Large intestine (tissue), 3 donors: Measurements from ENCODE around the gene RETREG2. TPM values are rescaled to one million over a fixed set of nuclear protein-coding genes. Genes with fewer than 3 reads are reported as not detected.

Source experiments
- DNase-seq, 2 donors: peaks; one replicate each; pipeline versions ENCODE4 v3.0.0 to v3.0.0-alpha.2; 2013
- H3K27ac ChIP-seq: one replicate; pipeline ENCODE4 v1.5.1; 2013; ENCODE audit warnings: low read length
- H3K27me3 ChIP-seq: 2 replicates; pipeline ENCODE4 v1.6.1; 2013; ENCODE audit warnings: low read length; ENCODE audit not compliant: control insufficient read depth, insufficient read depth
- H3K36me3 ChIP-seq: 2 replicates; pipeline ENCODE4 v1.6.1; 2013; ENCODE audit warnings: low read length; ENCODE audit not compliant: control insufficient read depth, insufficient read depth
- H3K4me1 ChIP-seq: one replicate; pipeline ENCODE4 v1.6.1; 2013; ENCODE audit warnings: low read length; ENCODE audit not compliant: control insufficient read depth, insufficient read depth
- H3K4me3 ChIP-seq: one replicate; pipeline ENCODE4 v1.5.1; 2013; ENCODE audit warnings: low read length
- H3K9me3 ChIP-seq: one replicate; pipeline ENCODE4 v1.6.1; 2013; ENCODE audit warnings: mild to moderate bottlenecking, low read depth, low read length, moderate library complexity; ENCODE audit not compliant: control insufficient read depth
- WGBS: methylation state at CpG from one replicate; pipeline ENCODE4 v1.1.5; 2013; ENCODE audit warnings: low lambda C conversion rate; ENCODE audit not compliant: insufficient coverage; 5-methylcytosine and 5-hydroxymethylcytosine counted together
- polyA plus RNA-seq: library from polyadenylated mRNA; unstranded; fragments of 120-200 nt; gene quantifications from one replicate; pipeline ENCODE4 v1.2.1, GENCODE V29; 2013

The RETREG2 gene
- polyA plus RNA-seq, 1 donor = 82.0 TPM

GRCh38 chr2:219215871-219216534, 37.9 kb downstream of the RETREG2 start:
- Histone ChIP-seq H3K4me3 (no peak overlapping the region), H3K4me1 (peaks cover 16% of the 10 kb centered on the region), H3K27me3 (no peaks in the 10 kb centered on the region), H3K27ac (no peak overlapping the region), H3K36me3 (peaks cover 58% of the 10 kb centered on the region), H3K9me3 (no peaks in the 10 kb centered on the region)
- WGBS = no CpG with 5 or more reads among the region's 27 CpGs
- no peak for DNase-seq

- Histone ChIP-seq H3K9me3 (no peaks in the 10 kb centered on the region), H3K27ac (no peak overlapping the region), H3K4me3 (no peak overlapping the region), H3K27me3 (no peaks in the 10 kb centered on the region), H3K36me3 (peaks cover 59% of the 10 kb centered on the region), H3K4me1 (peaks cover 16% of the 10 kb centered on the region)
- WGBS = no CpG with 5 or more reads among the region's 6 CpGs
- no peak for DNase-seq
These were observed 38.5 kb downstream of the RETREG2 start for GRCh38 chr2:219216535-219216915.

GRCh38 chr2:219218217-219218731, 40.2 kb downstream of the RETREG2 start:
- Histone ChIP-seq H3K4me1 (peaks cover 16% of the 10 kb centered on the region), H3K27me3 (no peaks in the 10 kb centered on the region), H3K36me3 (peaks cover 61% of the 10 kb centered on the region), H3K9me3 (no peaks in the 10 kb centered on the region), H3K4me3 (peak overlapping the region; percentile 52), H3K27ac (peak overlapping the region; percentile 88)
- WGBS = no CpG with 5 or more reads among the region's 37 CpGs
- DNase-seq = peak; percentile 51 to 72

DNA sequence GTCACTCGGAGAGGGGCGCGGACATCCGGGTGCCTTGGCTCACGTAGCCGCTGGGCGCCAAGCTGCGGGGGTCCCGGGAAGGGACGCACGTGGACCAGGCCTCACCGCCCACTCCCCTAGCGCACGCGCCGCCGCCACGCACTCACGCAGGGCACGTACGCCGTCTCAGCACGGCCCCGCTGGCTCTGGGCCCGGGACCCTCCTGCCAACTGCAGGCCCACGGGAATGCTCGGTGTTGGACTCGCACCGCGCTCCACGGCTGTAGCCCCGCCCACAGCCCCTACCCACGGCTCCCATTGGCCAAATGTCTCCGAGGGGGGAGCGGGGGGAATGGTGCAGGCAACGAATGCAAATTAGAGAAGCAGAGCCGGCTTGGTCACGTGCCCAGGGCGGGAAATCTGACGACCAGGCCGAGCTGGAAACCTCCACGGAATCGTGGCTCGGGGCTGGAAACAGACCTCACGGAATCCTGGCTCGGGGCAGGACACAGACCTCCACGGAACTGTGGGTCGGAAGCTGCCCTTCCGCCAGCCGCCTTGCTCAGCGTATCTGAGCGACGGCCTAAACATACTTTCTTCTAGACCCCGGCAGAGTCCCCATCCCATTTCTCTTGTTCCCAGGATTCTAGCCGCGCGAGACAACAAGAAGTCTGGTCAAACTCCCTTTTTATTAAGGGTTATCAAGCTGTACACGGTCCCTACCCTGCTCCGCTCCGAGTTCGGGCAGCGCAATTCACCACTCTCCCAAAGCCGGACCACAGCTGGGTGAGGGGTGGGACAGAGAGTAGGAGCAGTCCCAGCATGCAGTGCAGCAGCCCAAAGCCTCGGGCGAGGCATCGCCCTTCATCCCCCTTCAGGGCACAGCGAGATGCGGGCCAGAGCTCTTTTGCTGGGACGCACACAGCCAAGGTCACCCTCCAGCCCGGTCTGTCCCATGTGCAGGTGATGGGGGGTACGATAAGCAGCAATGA, 40.9 kb downstream of the RETREG2 start, which contains the start of gene ABCB6:
ABCB6 (minus strand) TSS at position 227 of the 970 bp plus-strand sequence. CDS start 285 bp downstream, outside the sequence.
- no CpG with 5 or more reads among the region's 71 CpGs for WGBS
- DNase-seq = peak; percentile 91 to 93

GRCh38 chr2:219219784-219220532, 41.9 kb downstream of the RETREG2 start:
- DNase-seq = no peak
- no peaks in the 10 kb centered on the region for H3K9me3 ChIP-seq
- peaks cover 16% of the 10 kb centered on the region for H3K4me1 ChIP-seq
- H3K4me3 ChIP-seq = no peak overlapping the region
- H3K27ac ChIP-seq = no peak overlapping the region
- no peaks in the 10 kb centered on the region for H3K27me3 ChIP-seq
- WGBS = no CpG with 5 or more reads among the region's 18 CpGs
- peaks cover 61% of the 10 kb centered on the region for H3K36me3 ChIP-seq

More for the DNA sequence above, 40.9 kb downstream of the RETREG2 start, which contains the start of gene ABCB6:
- H3K4me3 ChIP-seq = peak within 1 kb of the TSS; percentile 52
- no peaks in the 10 kb centered on the region for H3K9me3 ChIP-seq
- peaks cover 61% of the 10 kb centered on the region for H3K36me3 ChIP-seq
- peaks cover 16% of the 10 kb centered on the region for H3K4me1 ChIP-seq
- no peaks in the 10 kb centered on the region for H3K27me3 ChIP-seq
- peak within 1 kb of the TSS; percentile 88 for H3K27ac ChIP-seq

DNA sequence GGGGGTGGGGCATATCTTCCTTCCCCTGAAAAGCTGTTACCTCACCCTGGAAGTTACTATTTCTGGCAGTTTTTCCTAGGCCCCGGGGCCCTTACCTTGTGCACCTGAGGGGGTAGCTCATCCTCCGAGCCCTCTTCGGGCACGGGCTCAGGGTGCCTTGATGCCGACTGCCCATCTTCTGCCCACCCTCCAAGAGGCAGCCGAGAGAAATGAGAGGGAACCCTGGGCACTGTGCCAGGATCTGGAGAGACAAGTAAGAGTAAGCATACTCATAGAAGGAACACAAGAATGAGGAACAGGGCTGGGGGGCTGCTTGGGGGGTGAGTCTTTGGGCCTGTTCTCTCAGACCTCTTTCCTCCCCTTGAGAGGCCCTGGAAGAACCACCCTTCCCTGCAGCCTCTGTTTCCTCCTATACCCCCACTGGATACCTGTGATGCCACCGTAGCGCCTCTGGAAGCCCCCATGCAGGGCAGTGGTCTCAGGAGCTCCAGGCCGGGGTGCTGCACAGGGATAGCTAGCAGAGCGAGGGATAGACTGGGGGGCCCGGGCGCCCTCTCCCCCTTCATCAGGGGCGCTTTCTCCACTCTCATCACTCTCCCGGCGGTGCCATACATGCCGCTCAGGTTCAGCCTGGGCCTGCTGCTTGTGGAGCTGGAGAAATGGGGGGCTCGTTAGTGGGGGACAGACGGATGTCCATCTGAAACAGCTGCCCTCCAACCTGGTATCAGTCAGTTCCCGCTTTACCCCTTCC, 42.8 kb downstream of the RETREG2 start:
- Histone ChIP-seq H3K27ac (no peak overlapping the region), H3K36me3 (peaks cover 65% of the 10 kb centered on the region)
- WGBS = no CpG with 5 or more reads among the region's 19 CpGs

GRCh38 chr2:219221957-219222518, 44.0 kb downstream of the RETREG2 start:
- H3K4me1 ChIP-seq = peaks cover 16% of the 10 kb centered on the region
- peaks cover 64% of the 10 kb centered on the region for H3K36me3 ChIP-seq

More for the DNA sequence above, 42.8 kb downstream of the RETREG2 start:
- Histone ChIP-seq H3K4me3 (no peak overlapping the region), H3K4me1 (peaks cover 16% of the 10 kb centered on the region), H3K27me3 (no peaks in the 10 kb centered on the region), H3K9me3 (no peaks in the 10 kb centered on the region)
- DNase-seq = no peak

GRCh38 chr2:219223831-219224610, 45.9 kb downstream of the RETREG2 start:
- H3K4me1 ChIP-seq = peaks cover 19% of the 10 kb centered on the region
- H3K4me3 ChIP-seq = no peak overlapping the region
- DNase-seq = no peak
- no CpG with 5 or more reads among the region's 31 CpGs for WGBS
- no peak overlapping the region for H3K27ac ChIP-seq
- no peaks in the 10 kb centered on the region for H3K27me3 ChIP-seq
- no peaks in the 10 kb centered on the region for H3K9me3 ChIP-seq
- H3K36me3 ChIP-seq = peaks cover 64% of the 10 kb centered on the region

More at GRCh38 chr2:219221957-219222518, 44.0 kb downstream of the RETREG2 start:
- no peaks in the 10 kb centered on the region for H3K27me3 ChIP-seq
- H3K4me3 ChIP-seq = no peak overlapping the region
- no peak overlapping the region for H3K27ac ChIP-seq
- no CpG with 5 or more reads among the region's 16 CpGs for WGBS
- no peaks in the 10 kb centered on the region for H3K9me3 ChIP-seq
- no peak for DNase-seq

DNA sequence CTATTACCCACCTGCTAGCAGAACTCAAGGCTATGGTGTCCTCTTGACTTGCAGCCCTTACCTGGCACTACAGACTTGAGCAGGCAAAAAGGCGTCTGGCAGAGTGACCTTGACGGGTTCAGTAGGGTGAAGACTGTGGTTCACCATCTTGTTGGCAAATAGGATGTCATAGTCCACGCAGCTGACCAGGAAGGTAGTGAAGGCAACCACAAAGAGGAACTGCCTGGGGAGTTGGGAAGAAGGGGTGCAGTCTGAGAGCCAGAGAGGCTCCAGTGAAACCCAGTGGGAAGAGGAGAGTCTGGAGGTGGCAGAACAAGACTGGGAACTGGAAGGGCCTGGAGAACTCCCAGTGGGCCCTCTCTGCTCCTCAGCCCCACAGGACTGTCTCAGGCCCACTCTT, 47.3 kb downstream of the RETREG2 start:
- peaks cover 10% of the 10 kb centered on the region for H3K4me1 ChIP-seq
- H3K9me3 ChIP-seq = no peaks in the 10 kb centered on the region
- H3K4me3 ChIP-seq = no peak overlapping the region
- WGBS = no CpG with 5 or more reads among the region's 3 CpGs
- H3K27ac ChIP-seq = no peak overlapping the region
- no peaks in the 10 kb centered on the region for H3K27me3 ChIP-seq
- peaks cover 57% of the 10 kb centered on the region for H3K36me3 ChIP-seq
- no peak for DNase-seq
